Type B pancreatic cell (in vitro differentiated cells): Measurements from ENCODE around the gene ZSWIM9. TPM values are rescaled to one million over a fixed set of nuclear protein-coding genes. Genes with fewer than 3 reads are reported as not detected.

Source experiments
- DNase-seq: peaks from one replicate; pipeline ENCODE4 v3.0.0; 2021; ENCODE audit warnings: mixed read lengths; ENCODE audit not compliant: unreplicated experiment; ENCODE audit errors: extremely low spot score
- H3K27ac Mint-ChIP-seq: 2 replicates; pipeline ENCODE4 v1.8.0; 2021; ENCODE audit warnings: mild to moderate bottlenecking, mixed read lengths
- H3K27me3 Mint-ChIP-seq: 2 replicates; pipeline ENCODE4 v1.8.0; 2021; ENCODE audit warnings: mixed read lengths
- H3K36me3 Mint-ChIP-seq: 2 replicates; pipeline ENCODE4 v1.8.0; 2021; ENCODE audit warnings: mixed read lengths
- H3K4me1 Mint-ChIP-seq: one replicate; pipeline ENCODE4 v1.8.0; 2021; ENCODE audit warnings: mixed read lengths; ENCODE audit not compliant: unreplicated experiment
- H3K4me3 Mint-ChIP-seq: 2 replicates; pipeline ENCODE4 v1.8.0; 2021; ENCODE audit warnings: mild to moderate bottlenecking, mixed read lengths
- H3K9me3 Mint-ChIP-seq: 2 replicates; pipeline ENCODE4 v1.8.0; 2021; ENCODE audit warnings: mixed read lengths
- total RNA-seq: library from RNA; stranded (reverse); gene quantifications from 2 replicates; pipeline ENCODE4 v1.2.1, GENCODE V29; 2021; ENCODE audit warnings: low replicate concordance
- TF ChIP-seq, protein P1 (sequence below): fragments of 200-600 bp; sonication (generic); conservative IDR thresholded peaks from 2 replicates; pipeline ENCODE4 v1.5.0; 2021; ENCODE audit warnings: antibody characterized with exemption, mild to moderate bottlenecking

Gene ZSWIM9
- total RNA-seq, 1 donor from 2014 or later: 10.7 TPM

- H3K27ac Mint-ChIP-seq: no peak overlapping the region
- peaks cover 36% of the 10 kb centered on the region for H3K36me3 Mint-ChIP-seq
- no peak for DNase-seq
- H3K9me3 Mint-ChIP-seq: peaks cover 8% of the 10 kb centered on the region
- TF ChIP-seq, protein P1, sequence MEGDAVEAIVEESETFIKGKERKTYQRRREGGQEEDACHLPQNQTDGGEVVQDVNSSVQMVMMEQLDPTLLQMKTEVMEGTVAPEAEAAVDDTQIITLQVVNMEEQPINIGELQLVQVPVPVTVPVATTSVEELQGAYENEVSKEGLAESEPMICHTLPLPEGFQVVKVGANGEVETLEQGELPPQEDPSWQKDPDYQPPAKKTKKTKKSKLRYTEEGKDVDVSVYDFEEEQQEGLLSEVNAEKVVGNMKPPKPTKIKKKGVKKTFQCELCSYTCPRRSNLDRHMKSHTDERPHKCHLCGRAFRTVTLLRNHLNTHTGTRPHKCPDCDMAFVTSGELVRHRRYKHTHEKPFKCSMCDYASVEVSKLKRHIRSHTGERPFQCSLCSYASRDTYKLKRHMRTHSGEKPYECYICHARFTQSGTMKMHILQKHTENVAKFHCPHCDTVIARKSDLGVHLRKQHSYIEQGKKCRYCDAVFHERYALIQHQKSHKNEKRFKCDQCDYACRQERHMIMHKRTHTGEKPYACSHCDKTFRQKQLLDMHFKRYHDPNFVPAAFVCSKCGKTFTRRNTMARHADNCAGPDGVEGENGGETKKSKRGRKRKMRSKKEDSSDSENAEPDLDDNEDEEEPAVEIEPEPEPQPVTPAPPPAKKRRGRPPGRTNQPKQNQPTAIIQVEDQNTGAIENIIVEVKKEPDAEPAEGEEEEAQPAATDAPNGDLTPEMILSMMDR: no peak
- no peak overlapping the region for H3K4me3 Mint-ChIP-seq
- H3K27me3 Mint-ChIP-seq: no peaks in the 10 kb centered on the region
- peaks cover 8% of the 10 kb centered on the region for H3K4me1 Mint-ChIP-seq
Observed at GRCh38 chr19:48186015-48186414, 15.5 kb downstream of the ZSWIM9 start.

DNA sequence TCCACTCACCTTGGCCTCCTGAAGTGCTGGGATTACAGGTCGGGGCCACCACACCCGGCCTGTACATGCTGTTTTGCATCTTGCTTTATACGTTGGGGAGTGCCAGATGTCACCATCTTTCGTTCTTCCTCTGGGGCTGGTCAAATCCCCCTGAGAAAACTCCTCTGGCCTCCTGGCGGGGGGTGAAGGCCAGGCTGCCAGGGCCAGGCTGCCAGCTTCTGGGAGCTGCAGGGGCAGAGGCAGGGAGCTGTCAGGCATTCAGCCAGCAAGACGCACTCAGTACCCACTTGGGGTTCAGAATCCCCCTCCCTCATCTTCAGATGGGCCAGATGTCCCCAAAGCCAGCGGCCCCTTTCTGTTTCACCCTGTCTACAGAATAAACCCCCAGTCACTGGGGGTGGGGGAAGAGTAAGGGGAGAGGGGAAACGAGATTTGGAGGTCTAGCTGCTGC is 16.1 kb downstream of the ZSWIM9 start:
- H3K9me3 Mint-ChIP-seq: peaks cover 2% of the 10 kb centered on the region
- no peak overlapping the region for H3K27ac Mint-ChIP-seq
- H3K27me3 Mint-ChIP-seq: no peaks in the 10 kb centered on the region
- DNase-seq: no peak
- H3K36me3 Mint-ChIP-seq: peaks cover 31% of the 10 kb centered on the region
- no peak overlapping the region for H3K4me3 Mint-ChIP-seq
- peaks cover 8% of the 10 kb centered on the region for H3K4me1 Mint-ChIP-seq
- TF ChIP-seq, protein P1: no peak

GRCh38 chr19:48190288-48190884 is 19.9 kb downstream of the ZSWIM9 start:
- H3K36me3 Mint-ChIP-seq: peaks cover 21% of the 10 kb centered on the region
- DNase-seq: peak; percentile 74
- TF ChIP-seq, protein P1: peak; percentile 61
- peaks cover 8% of the 10 kb centered on the region for H3K4me1 Mint-ChIP-seq
- no peak overlapping the region for H3K27ac Mint-ChIP-seq
- no peak overlapping the region for H3K4me3 Mint-ChIP-seq
- H3K9me3 Mint-ChIP-seq: no peaks in the 10 kb centered on the region
- H3K27me3 Mint-ChIP-seq: no peaks in the 10 kb centered on the region

- Mint-ChIP-seq H3K9me3 (no peaks in the 10 kb centered on the region), H3K27me3 (no peaks in the 10 kb centered on the region), H3K36me3 (peaks cover 21% of the 10 kb centered on the region), H3K4me1 (peaks cover 8% of the 10 kb centered on the region), H3K4me3 (no peak overlapping the region), H3K27ac (no peak overlapping the region)
- TF ChIP-seq, protein P1: no peak
- no peak for DNase-seq
Observed at GRCh38 chr19:48190885-48191284, 20.4 kb downstream of the ZSWIM9 start.

- no peak for DNase-seq
- TF ChIP-seq, protein P1: no peak
- Mint-ChIP-seq H3K27ac (no peak overlapping the region), H3K9me3 (no peaks in the 10 kb centered on the region), H3K4me3 (no peak overlapping the region), H3K4me1 (peaks cover 15% of the 10 kb centered on the region), H3K36me3 (peaks cover 21% of the 10 kb centered on the region), H3K27me3 (no peaks in the 10 kb centered on the region)
Observed at GRCh38 chr19:48192750-48193149, 22.3 kb downstream of the ZSWIM9 start.
